ENCODE results near the gene CCIN.
A peak's percentile ranks its signal among the peaks of the same experiment; 100 is the strongest.
"Not testable (repeated sequence)": the region's sequence is repeated elsewhere in the genome, so short reads cannot be mapped to it uniquely, and the experiment has no call there.

Gene CCIN

DNA sequence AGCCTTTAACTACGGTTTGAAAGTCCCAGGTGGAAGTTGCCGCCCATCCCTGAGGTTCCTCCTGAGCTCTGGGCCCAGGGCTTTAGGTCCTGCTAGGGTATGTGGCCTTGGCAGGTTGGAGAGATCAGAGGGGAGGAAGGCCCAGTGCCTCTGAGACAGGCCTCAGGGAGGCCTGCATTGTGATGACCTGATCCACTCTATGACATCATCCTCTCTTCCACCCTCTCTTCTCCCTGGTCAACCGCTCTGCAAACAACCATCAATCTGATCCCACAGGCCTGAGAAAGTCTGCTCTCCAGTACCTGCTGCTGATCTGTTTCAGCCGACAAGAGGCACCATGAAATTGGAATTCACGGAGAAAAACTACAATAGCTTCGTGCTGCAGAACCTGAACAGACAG, at the start of gene CCIN:
TSS of gene CCIN (plus strand) at position 223 of the 400 bp plus-strand sequence. CDS start at position 338, 115 bp downstream.
- no peak for DNase-seq

GRCh38 chr9:36119476-36119875, 49.7 kb upstream of the CCIN start:
- peak; percentile 34 for DNase-seq

- DNase-seq, result no peak
Observed at GRCh38 chr9:36120705-36121104, 48.5 kb upstream of the CCIN start.

- no peak for DNase-seq
Observed at GRCh38 chr9:36121971-36122370, 47.2 kb upstream of the CCIN start.

DNA sequence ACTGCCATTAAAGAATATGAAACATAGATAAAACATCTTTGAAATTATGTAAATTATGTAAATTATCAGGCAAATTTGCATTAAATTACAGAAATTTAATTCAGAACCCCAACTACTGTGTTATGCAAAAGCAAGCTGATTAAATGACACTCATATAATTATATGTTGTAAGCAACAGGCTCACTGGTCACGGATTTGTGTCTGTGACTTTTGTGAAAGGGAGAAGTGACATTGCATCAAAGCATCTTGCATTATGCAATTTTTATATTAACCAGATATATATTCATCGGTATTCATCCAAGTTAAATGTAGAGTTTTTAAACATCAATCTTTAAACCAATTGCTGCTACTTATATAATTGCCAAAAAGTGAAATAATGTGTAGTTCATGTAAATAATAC, 45.7 kb upstream of the CCIN start:
- DNase-seq, result no peak

DNA sequence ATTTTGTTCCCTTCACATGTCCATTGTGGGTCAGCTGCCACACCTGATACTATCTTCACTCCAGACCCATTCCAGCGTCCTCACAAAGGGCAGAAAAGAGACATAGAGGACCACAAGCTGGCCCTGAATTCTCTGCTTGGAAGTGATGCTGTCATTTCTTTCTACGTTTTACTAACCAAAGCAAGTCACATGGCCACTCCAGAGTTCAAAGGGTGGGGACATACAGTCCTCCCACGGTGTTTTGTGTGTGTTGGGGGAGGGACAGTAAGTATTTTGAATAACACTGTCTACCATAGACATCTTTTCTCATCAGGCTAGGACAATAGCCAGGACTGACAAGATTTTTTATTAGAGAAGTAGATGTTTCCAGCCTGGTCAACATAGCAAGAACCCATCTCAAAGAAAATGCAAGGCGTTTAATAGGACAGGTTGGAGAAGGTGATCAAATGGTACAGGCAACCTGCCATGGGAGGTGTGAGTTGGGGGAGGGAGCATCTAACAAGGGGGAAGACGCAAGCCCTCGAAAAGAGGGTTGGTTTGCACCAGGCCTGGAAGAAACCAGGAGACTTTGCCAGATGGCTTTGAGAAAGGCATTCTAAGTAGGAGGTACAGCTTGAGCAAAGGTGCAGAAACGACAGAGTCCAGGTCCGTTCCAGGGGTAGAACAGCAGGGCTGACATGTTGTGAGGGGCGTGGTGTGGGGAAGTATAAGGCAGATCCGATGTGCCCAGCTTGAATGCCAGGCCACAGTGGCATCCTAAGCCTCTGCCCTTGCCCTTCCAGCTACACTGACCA, 43.9 kb upstream of the CCIN start:
- DNase-seq, result no peak

GRCh38 chr9:36126016-36126730, 43.0 kb upstream of the CCIN start:
- DNase-seq, result no peak

DNA sequence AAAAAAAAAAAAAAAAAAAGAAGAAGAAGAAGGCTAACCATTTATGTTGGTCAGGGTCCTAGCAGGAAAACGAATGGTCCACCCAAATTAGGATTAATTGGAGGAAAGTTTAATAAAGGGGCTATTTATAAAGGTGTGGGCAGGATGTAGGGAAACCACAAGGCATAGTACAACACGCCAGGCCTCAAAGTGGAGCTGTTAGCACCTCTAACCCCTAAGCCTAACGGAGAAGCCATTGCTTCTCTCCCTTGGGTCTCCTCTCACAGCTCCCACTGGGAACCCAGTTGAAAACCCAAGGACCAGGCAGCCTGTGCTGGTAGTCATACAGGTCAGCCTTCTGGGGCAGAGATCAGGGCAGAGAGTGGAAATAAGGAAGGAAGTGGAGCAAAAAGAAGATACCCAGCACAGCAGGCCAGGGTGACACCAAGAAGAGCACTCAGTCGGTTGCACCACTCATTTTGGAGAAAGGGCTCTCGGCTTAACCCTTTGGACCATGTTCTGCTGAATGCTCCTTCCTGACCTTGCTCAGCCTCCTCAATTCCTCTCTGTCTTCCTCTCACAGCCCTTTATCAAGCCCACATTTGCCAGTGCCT, 41.4 kb upstream of the CCIN start:
- DNase-seq, result no peak

DNA sequence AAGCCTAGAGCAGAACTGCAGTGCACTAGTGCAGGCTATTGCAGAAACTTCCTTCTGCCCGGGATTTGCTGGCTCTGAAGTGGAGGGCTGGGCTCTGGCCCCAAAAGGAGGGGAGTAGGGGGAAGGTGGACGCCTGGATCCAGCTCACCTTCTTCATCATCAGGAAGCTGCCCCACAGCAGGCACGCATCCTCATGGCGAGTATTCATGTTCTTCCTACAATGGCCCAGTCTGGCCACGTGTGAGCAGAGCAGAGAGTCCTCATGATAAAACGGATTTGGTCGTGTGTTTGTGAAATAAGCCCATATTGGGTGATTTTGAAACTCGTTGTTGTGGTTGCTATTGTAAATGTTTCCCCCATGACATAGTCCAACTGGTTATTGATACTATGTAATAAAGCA, 40.8 kb upstream of the CCIN start:
- no peak for DNase-seq

- no peak for DNase-seq
Observed at GRCh38 chr9:36129139-36129538, 40.0 kb upstream of the CCIN start.

DNA sequence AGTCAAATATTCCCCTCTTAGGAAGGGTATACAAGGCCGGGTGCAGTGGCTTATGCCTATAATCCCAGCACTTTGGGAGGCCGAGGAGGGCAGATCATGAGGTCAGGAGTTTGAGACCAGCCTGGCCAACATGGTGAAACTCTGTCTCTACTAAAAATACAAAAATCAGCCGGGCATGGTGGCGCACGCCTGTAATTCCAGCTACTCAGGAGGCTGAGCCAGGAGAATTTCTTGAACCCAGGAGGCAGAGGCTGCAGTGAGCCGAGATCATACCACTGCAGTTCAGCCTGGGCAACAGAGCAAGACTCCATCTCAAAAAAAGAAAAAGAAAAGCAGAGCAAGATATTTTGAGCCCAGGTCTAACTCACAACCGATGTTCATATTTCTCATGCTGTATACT, 37.5 kb upstream of the CCIN start:
- not testable (repeated sequence) for DNase-seq

GRCh38 chr9:36132086-36132485, 37.1 kb upstream of the CCIN start:
- DNase-seq, result no peak

DNA sequence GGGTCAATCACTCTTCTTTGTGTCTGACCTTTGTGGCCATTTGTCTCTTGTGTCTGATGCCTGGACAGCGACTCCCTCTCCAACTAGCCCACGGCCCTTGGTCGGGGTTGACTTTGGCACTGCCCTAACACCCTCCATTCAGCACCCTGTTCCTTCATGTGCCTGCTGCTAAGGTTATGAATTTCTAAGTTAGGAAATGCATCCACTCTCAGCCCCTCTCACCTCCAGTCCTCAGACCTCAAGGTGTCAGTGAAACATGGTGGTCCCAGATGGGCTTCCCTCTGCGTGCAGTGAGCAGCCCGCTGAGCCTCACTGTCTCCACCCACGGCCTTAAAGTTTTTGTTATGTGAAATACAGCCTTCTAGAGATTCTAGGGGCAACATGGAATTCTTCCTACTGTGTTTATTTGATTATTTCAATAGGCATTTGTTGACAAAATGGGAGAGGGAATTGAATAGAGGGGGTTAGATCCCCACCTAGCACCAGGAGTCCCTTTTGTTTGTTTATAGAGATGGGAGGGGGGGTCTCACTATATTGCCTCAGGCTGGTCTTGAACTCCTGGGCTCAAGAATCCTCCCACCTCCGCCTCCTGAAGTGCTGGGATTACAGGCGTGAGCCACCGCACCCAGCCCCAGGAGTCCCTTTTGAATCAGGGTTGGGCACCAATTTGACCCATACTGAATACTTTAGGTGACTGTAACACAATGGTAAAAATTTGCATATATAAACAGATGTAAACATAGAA, 34.3 kb upstream of the CCIN start:
- DNase-seq, result no peak

- no peak for DNase-seq
Observed at GRCh38 chr9:36135741-36136271, 33.4 kb upstream of the CCIN start.

DNA sequence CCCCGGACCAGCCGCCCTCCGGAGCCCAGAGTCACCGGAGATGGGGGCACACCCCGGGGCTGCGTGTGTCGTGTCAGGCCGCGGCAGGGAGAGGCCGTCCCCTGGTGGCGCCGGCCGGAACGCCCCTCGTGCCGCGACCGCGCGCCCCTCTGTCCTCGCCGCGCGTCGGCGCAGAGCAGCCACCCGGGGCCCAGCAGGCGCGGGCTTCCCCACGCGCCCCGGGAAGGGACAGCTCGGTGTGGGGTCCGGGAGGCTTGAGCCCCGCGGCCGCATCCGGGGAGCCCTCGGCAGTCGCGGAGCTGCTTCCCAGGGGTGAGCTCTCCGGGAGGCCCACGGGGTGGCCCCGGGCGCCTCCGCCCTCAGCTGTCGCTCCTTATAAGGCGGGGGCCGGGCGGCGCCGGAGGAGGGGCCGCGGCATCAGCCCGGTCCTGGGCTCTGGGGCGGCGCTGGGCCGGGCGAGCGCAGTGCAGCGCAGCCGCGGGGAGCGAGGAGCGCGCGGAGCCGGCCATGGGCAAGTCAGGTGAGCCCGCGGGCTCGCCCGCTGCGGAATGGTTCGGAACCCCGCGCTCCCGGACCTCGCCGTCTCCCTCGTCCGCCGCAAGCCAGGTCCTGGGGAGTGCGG, 32.8 kb upstream of the CCIN start, which contains the start of gene GLIPR2:
TSS of gene GLIPR2 (plus strand) at position 462 of the 622 bp plus-strand sequence. CDS start at position 508, 46 bp downstream.
- DNase-seq, result peak; percentile 43

- DNase-seq, result no peak
Observed at GRCh38 chr9:36136894-36137391, 32.2 kb upstream of the CCIN start.

- no peak for DNase-seq
Observed at GRCh38 chr9:36137392-36138004, 31.7 kb upstream of the CCIN start.

DNA sequence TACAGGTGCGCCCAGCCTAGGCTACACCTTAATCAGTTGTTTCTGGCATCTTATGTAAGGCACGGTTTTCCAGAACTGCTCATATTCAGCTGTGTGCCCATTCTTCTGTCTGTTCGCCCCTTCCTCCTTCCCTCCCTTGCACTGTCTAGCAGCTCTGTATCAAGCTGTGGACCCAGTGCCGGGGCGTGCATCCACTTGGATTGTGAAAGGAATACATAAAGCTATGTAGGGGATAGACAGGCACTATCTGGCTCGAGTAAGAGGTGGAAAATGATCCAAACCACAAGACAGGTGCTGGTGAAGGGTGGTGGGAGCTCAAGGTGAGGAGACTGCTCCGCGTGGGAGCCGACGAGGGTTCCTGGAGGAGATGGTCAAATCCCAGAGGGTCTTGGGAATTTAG, 30.7 kb upstream of the CCIN start:
- no peak for DNase-seq

- DNase-seq, result no peak
Observed at GRCh38 chr9:36138901-36139300, 30.3 kb upstream of the CCIN start.

DNA sequence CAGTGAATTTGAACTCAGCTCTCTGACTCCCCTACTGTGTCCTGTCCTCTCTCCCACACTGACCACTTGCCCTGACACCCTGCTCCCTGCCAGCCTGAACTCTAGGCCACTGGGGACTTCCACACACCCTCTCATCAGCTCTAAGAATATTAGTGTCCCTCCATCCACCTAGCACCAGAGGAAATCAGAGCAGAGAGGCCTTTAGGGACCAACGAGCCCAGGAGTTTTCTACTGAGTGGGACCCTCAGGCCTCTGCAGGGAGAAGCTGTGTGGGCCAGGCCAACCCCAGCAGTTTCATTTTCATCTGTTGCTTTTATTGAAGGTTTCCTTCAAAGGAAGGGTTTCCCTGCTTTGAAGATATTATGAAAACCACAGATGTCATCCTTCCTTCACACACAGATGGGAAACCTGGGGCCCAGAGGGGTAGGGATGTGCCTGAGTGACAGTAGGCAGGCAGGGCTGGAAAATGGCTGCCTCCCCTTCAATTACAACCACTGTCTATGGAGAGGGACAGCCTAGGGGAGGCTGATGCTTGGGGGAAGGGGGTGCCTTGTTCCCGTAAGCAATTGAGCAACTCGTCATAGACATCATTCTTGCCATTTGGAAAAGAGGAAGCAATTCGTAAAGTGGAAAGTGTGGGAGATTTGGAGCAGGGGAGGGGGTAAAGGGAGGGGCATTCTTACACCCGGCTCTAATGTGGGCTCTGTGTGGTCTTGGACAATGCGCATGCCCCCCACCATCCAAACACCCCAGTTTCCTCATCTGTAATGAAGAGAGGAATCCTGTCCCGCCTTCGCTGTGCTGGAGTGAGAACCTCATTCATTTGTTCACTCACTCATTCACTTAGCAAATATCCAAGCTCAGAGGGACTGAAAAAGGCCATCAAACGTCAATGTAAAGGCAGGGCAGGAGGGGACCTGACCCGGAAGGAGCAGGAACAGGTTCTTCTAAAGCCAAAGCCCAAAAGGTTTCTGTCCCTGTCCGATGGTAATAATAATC, 28.8 kb upstream of the CCIN start:
- no peak for DNase-seq
